K562 (cell line): ENCODE results near the gene TBXA2R. TPM values are rescaled to one million over a fixed set of nuclear protein-coding genes. Genes with fewer than 3 reads are reported as not detected.

ENCODE experiments used
- BRD9 ChIP-seq: fragments of 450-650 bp; IDR thresholded peaks from 2 replicates; pipeline ENCODE4 v1.6.1; 2018; ENCODE audit warnings: low read depth; ENCODE audit not compliant: partially characterized antibody
- CHD4 ChIP-seq: fragments of 200-600 bp; sonication (generic); IDR thresholded peaks from 3 replicates; pipeline ENCODE4 v1.6.1; 2012; ENCODE audit warnings: low read depth, mild to moderate bottlenecking, mixed read lengths, low read length, inconsistent platforms; ENCODE audit not compliant: insufficient read depth, insufficient replicate concordance, poor library complexity, severe bottlenecking
- DPF2 ChIP-seq: fragments of 450-650 bp; IDR thresholded peaks from 2 replicates; pipeline ENCODE4 v1.6.1; 2016
- FOS ChIP-seq: IDR thresholded peaks from 3 replicates; pipeline ENCODE4 v1.6.1; 2011; ENCODE audit not compliant: insufficient read length; ENCODE audit errors: extremely low read depth
- FOXK2 ChIP-seq, 2 experiments: fragments of 450-650 bp; IDR thresholded peaks in 1 of 2; conservative IDR thresholded peaks in 1 of 2; 2 replicates each; pipeline ENCODE4 v1.6.1; 2016; ENCODE audit warnings: low read depth in 2 of 2, mild to moderate bottlenecking in 1 of 2
- FOXM1 ChIP-seq, 2 experiments: fragments of 450-650 bp in 1 of 2; sonication (generic) in 1 of 2; formaldehyde crosslinking in 1 of 2; IDR thresholded peaks; 2 replicates each; pipeline versions ENCODE4 v1.6.1 to v1.9.0; 2017 to 2022; ENCODE audit warnings: low read depth in 2 of 2, mild to moderate bottlenecking in 2 of 2, missing genetic modification reagents in 1 of 2, moderate library complexity in 1 of 2
- GTF2A2 ChIP-seq: IDR thresholded peaks from 2 replicates; pipeline ENCODE4 v1.6.1; 2016; ENCODE audit warnings: mild to moderate bottlenecking, missing genetic modification characterization, missing compliant biosample characterization
- L3MBTL2 ChIP-seq: fragments of 450-650 bp; IDR thresholded peaks from 2 replicates; pipeline ENCODE4 v1.6.1; 2016; ENCODE audit warnings: mild to moderate bottlenecking, moderate library complexity
- NCOA4 ChIP-seq: fragments of 450-650 bp; IDR thresholded peaks from 2 replicates; pipeline ENCODE4 v1.6.1; 2018; ENCODE audit warnings: mild to moderate bottlenecking; ENCODE audit not compliant: partially characterized antibody
- PYGO2 ChIP-seq: fragments of 450-650 bp; IDR thresholded peaks from 2 replicates; pipeline ENCODE4 v1.6.1; 2016; ENCODE audit warnings: mild to moderate bottlenecking, missing genetic modification characterization, moderate library complexity, missing compliant biosample characterization
- RCOR1 ChIP-seq, 2 experiments: IDR thresholded peaks; 2 replicates each; pipeline ENCODE4 v1.6.1; 2012; ENCODE audit warnings: low read depth in 2 of 2, low read length in 2 of 2, borderline replicate concordance in 1 of 2, improper control_type of control experiment in 1 of 2
- SMAD3 ChIP-seq: fragments of 450-650 bp; formaldehyde crosslinking; conservative IDR thresholded peaks from 2 replicates; pipeline ENCODE4 v1.4.0; 2020; ENCODE audit warnings: mild to moderate bottlenecking
- SMARCA5 ChIP-seq: fragments of 450-650 bp; IDR thresholded peaks from 2 replicates; pipeline ENCODE4 v1.6.1; 2016
- TCF3 ChIP-seq: sonication (generic); formaldehyde crosslinking; IDR thresholded peaks from 2 replicates; pipeline ENCODE4 v1.4.0; 2020; ENCODE audit warnings: mild to moderate bottlenecking, missing genetic modification reagents
- TRIM24 ChIP-seq, 2 experiments: fragments of 450-650 bp; IDR thresholded peaks; 2 replicates each; pipeline ENCODE4 v1.6.1; 2016
- XRCC5 ChIP-seq: fragments of 200-400 bp; formaldehyde crosslinking; IDR thresholded peaks from 2 replicates; pipeline ENCODE4 v1.6.1; 2017; ENCODE audit warnings: low read depth, mild to moderate bottlenecking, low read length
- ZFP91 ChIP-seq: sonication (generic); formaldehyde crosslinking; IDR thresholded peaks from 2 replicates; pipeline ENCODE4 v1.8.0; 2022; ENCODE audit warnings: mild to moderate bottlenecking, missing genetic modification reagents
- ZNF121 ChIP-seq: sonication (generic); formaldehyde crosslinking; conservative IDR thresholded peaks from 2 replicates; pipeline ENCODE4 v1.8.0; 2022; ENCODE audit warnings: missing genetic modification reagents
- ZNF444 ChIP-seq: fragments of 250-450 bp; sonication (Bioruptor Pico); IDR thresholded peaks from 2 replicates; pipeline ENCODE4 v1.4.0; 2020; ENCODE audit warnings: mild to moderate bottlenecking, moderate library complexity
- ZNF644 ChIP-seq: fragments of 200-800 bp; sonication (Bioruptor generic); IDR thresholded peaks from 2 replicates; pipeline ENCODE4 v1.6.1; 2016; ENCODE audit warnings: low read depth, missing genetic modification characterization, missing compliant biosample characterization
- ZNF695 ChIP-seq: fragments of 450-650 bp; formaldehyde crosslinking; IDR thresholded peaks from 2 replicates; pipeline ENCODE4 v1.4.0; 2020; ENCODE audit warnings: mild to moderate bottlenecking, moderate library complexity
- ZNF717 ChIP-seq: fragments of 250-450 bp; sonication (Bioruptor Pico); IDR thresholded peaks from 2 replicates; pipeline ENCODE4 v1.5.0; 2021
- ZNF764 ChIP-seq: fragments of 250-450 bp; sonication (Bioruptor Pico); IDR thresholded peaks from 2 replicates; pipeline ENCODE4 v1.4.0; 2020; ENCODE audit warnings: low read depth, mild to moderate bottlenecking, moderate library complexity
- ZSCAN29 ChIP-seq: fragments of 450-650 bp; IDR thresholded peaks from 2 replicates; pipeline ENCODE4 v1.6.1; 2017
- polyA plus RNA-seq, 8 experiments: library from polyadenylated mRNA; depleted of rRNA in 4 of 8; stranded (reverse) in 5 of 8; unstranded in 3 of 8; fragments of >200 nt; fragmentation: Nextera tagmentation in 2 of 8; fragmentation: Illumina TruSeq in 1 of 8; extraction: Ambion mirVana in 2 of 8; extraction: Trizol in 1 of 8; gene quantifications; 2 replicates each; pipeline versions ENCODE4 v1.2.1 to v1.2.3, GENCODE V29; 2011 to 2014; ENCODE audit warnings: inconsistent platforms in 1 of 8, missing spikeins in 1 of 8
- total RNA-seq, 7 experiments: library from RNA; depleted of rRNA in 6 of 7; stranded (reverse); fragments of >200 nt in 6 of 7; fragmentation: Illumina TruSeq in 2 of 7; extraction: Trizol in 2 of 7; gene quantifications; 2 replicates each; pipeline versions ENCODE4 v1.2.1 to v1.2.3, GENCODE V29; 2011 to 2021; ENCODE audit warnings: low replicate concordance in 1 of 7
- TF ChIP-seq, protein P1 (sequence below): sonication (generic); formaldehyde crosslinking; IDR thresholded peaks from 2 replicates; pipeline ENCODE4 v1.4.0; 2020; ENCODE audit warnings: mild to moderate bottlenecking, missing genetic modification reagents
- TF ChIP-seq, protein P2 (sequence below): sonication (generic); formaldehyde crosslinking; IDR thresholded peaks from 2 replicates; pipeline ENCODE4 v1.8.1; 2023; ENCODE audit warnings: mild to moderate bottlenecking, missing genetic modification reagents

The TBXA2R gene
- total and polyA plus RNA-seq, 9 of the 15 experiments (the other 6 are each of a cell fraction or from before 2014, with no cell fraction given): 1.5 to 24.0 (median 2.8) TPM

DNA sequence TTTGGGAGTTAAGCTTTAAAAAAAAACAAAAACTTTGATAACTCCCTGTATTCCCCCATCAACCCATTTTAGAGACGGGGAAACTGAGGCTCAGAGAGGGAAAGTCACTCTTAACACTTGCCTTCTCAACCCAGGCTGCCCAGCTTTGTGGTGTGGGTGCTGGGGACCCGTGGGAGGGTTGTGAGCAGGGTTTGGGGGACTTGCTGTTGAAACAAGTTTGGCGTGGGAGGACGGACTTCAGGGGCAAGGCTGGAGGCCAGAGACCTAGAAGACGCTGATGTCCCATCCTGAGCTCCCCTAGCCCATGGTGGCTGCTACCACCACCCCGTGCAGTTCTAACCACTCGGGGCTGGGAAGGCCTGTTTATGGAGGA is 20.7 kb upstream of the TBXA2R start (continued):
- TF ChIP-seq RCOR1 (IDR thresholded peaks at IDR 0.05; ENCODE audit: borderline replicate concordance in 1 of 2, low read depth in 2 of 2, low read length in 2 of 2) (peak; percentile 86 to 98; a peak in 3 of 4 replicates), TCF3 (CRISPR knock-in tag) (no peak), SMARCA5 (peak; percentile 100), ZNF644 (tag) (no peak), TRIM24 (IDR thresholded peaks at IDR 0.05) (no peak; a peak in 1 of 4 replicates), CHD4 (peak; percentile 100), ZNF444 (CRISPR knock-in tag) (no peak), ZFP91 (CRISPR knock-in tag) (no peak), ZNF695 (CRISPR knock-in tag) (no peak), ZNF121 (peak; percentile 43; the same call in 1 of the 2 replicates), XRCC5 (no peak), GTF2A2 (tag) (no peak), FOXK2 (conservative IDR thresholded peaks at IDR 0.05 in 1 of 2, IDR thresholded peaks at IDR 0.05 in 1 of 2; ENCODE audit: low read depth in 2 of 2) (no peak), ZNF717 (CRISPR knock-in tag) (no peak), FOS (no peak), DPF2 (0 out of 2 replicates have a peak, but pooled peaks have one; percentile 53), FOXM1 (IDR thresholded peaks at IDR 0.05; ENCODE audit: low read depth) (peak; percentile 50), FOXM1 (CRISPR knock-in tag; IDR thresholded peaks at IDR 0.05; ENCODE audit: low read depth) (no peak), ZNF764 (CRISPR knock-in tag) (no peak), SMAD3 (CRISPR knock-in tag) (no peak), BRD9 (peak; percentile 77), ZSCAN29 (0 out of 2 replicates have a peak, but pooled peaks have one; percentile 26), NCOA4 (peak; percentile 67), PYGO2 (tag) (no peak), L3MBTL2 (peak; percentile 24)
- TF ChIP-seq, protein P1, sequence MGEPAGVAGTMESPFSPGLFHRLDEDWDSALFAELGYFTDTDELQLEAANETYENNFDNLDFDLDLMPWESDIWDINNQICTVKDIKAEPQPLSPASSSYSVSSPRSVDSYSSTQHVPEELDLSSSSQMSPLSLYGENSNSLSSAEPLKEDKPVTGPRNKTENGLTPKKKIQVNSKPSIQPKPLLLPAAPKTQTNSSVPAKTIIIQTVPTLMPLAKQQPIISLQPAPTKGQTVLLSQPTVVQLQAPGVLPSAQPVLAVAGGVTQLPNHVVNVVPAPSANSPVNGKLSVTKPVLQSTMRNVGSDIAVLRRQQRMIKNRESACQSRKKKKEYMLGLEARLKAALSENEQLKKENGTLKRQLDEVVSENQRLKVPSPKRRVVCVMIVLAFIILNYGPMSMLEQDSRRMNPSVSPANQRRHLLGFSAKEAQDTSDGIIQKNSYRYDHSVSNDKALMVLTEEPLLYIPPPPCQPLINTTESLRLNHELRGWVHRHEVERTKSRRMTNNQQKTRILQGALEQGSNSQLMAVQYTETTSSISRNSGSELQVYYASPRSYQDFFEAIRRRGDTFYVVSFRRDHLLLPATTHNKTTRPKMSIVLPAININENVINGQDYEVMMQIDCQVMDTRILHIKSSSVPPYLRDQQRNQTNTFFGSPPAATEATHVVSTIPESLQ (CRISPR knock-in tag): 0 out of 2 replicates have a peak, but pooled peaks have one; percentile 25
- TF ChIP-seq, protein P2, sequence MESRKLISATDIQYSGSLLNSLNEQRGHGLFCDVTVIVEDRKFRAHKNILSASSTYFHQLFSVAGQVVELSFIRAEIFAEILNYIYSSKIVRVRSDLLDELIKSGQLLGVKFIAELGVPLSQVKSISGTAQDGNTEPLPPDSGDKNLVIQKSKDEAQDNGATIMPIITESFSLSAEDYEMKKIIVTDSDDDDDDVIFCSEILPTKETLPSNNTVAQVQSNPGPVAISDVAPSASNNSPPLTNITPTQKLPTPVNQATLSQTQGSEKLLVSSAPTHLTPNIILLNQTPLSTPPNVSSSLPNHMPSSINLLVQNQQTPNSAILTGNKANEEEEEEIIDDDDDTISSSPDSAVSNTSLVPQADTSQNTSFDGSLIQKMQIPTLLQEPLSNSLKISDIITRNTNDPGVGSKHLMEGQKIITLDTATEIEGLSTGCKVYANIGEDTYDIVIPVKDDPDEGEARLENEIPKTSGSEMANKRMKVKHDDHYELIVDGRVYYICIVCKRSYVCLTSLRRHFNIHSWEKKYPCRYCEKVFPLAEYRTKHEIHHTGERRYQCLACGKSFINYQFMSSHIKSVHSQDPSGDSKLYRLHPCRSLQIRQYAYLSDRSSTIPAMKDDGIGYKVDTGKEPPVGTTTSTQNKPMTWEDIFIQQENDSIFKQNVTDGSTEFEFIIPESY: no peak
